ENCODE results near the gene PLD3. TPM values are rescaled to one million over a fixed set of nuclear protein-coding genes. Genes with fewer than 3 reads are reported as not detected.

PLD3 gene
- total RNA-seq, 3 donors from 2014 or later (not counting 1 experiment from before 2014, with no cell fraction given) = 107 to 140 (median 109) TPM

DNA sequence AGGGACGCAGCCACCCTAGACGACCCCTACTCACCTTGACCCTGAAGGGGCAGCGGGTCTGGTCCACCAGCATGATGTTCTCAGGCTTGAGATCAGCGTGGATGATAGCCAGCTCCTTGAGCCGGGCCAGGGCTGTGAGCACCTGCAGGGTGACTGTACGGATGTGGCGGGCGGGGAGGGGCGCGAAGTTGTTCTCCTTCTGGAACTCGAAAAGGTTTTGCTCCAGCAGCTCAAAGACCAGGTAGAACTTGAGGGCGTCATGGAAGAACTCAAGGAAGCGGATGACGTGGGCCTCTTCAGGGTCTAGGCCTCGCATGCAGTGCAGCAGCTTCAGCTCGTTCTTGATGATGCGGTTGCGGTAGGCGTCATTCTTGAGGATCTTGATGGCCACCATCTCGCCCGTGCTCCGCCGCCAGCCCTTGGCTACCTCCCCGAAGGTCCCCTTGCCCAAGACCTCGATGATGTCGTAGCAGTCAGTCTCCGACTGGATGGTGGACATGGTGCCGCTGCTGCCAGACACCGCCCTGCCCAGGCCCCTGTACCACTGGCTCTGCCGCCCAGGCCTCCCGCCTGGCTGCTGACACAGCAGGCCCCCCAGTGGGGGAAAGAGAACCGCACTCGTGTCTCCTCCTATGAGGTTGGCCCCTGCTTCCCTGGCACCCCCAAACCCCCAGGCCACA, 41.0 kb downstream of the PLD3 start:
- Histone ChIP-seq H3K4me3 (ENCODE audit: low read length) (no peak overlapping the region), H3K36me3 (ENCODE audit: control insufficient read depth, insufficient read depth, low read length) (no peaks in the 10 kb centered on the region), H3K4me1 (ENCODE audit: control insufficient read depth, insufficient read depth, low read length) (no peaks in the 10 kb centered on the region), H3K27ac (ENCODE audit: low read length) (no peak overlapping the region), H3K9me3 (ENCODE audit: control insufficient read depth, insufficient read depth, low read length) (no peaks in the 10 kb centered on the region), H3K27me3 (ENCODE audit: control insufficient read depth, insufficient read depth, low read length) (no peaks in the 10 kb centered on the region)
- Mint-ChIP-seq H3K27me3 (ENCODE audit: low read depth in 2 of 2) (peaks cover 0 to 6% of the 10 kb centered on the region in 2 donors), H3K36me3 (no peaks in the 10 kb centered on the region), H3K9me3 (no peaks in the 10 kb centered on the region), H3K27ac (no peak overlapping the region), H3K4me1 (no peaks in the 10 kb centered on the region), H3K4me3 (no peak overlapping the region)
- WGBS (ENCODE audit: insufficient coverage) = 95% methylated on average over 33 of the region's 33 CpGs
- ATAC-seq (no peak), DNase-seq (no peak)
- TF ChIP-seq, protein P1, sequence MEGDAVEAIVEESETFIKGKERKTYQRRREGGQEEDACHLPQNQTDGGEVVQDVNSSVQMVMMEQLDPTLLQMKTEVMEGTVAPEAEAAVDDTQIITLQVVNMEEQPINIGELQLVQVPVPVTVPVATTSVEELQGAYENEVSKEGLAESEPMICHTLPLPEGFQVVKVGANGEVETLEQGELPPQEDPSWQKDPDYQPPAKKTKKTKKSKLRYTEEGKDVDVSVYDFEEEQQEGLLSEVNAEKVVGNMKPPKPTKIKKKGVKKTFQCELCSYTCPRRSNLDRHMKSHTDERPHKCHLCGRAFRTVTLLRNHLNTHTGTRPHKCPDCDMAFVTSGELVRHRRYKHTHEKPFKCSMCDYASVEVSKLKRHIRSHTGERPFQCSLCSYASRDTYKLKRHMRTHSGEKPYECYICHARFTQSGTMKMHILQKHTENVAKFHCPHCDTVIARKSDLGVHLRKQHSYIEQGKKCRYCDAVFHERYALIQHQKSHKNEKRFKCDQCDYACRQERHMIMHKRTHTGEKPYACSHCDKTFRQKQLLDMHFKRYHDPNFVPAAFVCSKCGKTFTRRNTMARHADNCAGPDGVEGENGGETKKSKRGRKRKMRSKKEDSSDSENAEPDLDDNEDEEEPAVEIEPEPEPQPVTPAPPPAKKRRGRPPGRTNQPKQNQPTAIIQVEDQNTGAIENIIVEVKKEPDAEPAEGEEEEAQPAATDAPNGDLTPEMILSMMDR (IDR thresholded peaks at IDR 0.05) = no peak
- intact Hi-C loops (cut with micrococcal nuclease) = no loop called here

DNA sequence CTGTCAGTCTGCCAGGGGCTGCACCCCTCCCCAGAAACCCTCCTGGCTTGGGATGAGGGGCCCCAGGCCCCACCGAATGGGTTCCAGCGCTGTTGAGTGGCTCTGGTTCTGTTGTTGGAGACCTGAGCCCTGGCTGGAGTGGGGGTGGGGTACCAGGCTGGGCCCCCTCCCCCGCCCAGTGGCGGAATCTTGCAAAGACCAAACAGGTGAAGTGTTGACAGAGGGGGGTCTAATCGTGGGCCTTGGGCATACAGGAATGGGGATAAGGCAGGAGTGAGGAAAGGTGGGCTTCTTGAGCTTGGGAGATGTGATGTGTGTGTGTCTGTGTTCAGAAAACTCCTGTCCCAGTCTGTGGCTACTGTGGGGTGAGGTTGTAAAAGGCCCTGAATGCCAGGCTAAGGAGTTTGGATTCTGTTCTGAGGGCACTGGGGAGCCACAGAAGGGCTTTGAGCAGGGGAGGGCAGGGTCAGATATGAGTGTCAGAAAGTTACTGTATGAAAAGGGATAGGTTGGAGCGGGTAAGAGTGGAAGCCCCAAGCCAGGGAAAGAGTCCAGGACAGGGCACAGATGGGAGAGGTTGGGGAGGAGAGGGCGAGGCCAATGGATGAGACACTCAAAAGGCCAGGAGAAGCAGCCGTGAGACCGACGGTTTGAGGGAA, 41.7 kb downstream of the PLD3 start, which contains the start of gene HIPK4:
Gene HIPK4, minus strand, starts transcription at position 98 of the 659 bp plus-strand sequence. CDS start 279 bp downstream, outside the sequence.
- intact Hi-C loops (cut with micrococcal nuclease) = no loop called here
- Mint-ChIP-seq H3K27ac (no peak within 1 kb of the TSS), H3K4me1 (no peaks in the 10 kb centered on the region), H3K27me3 (ENCODE audit: low read depth in 2 of 2) (peaks cover 0 to 6% of the 10 kb centered on the region in 2 donors), H3K36me3 (no peaks in the 10 kb centered on the region), H3K4me3 (no peak within 1 kb of the TSS), H3K9me3 (no peaks in the 10 kb centered on the region)
- H3K36me3 ChIP-seq (ENCODE audit: control insufficient read depth, insufficient read depth, low read length) = no peaks in the 10 kb centered on the region
- TF ChIP-seq, protein P1 (IDR thresholded peaks at IDR 0.05) = no peak
- no peak for DNase-seq
- 88% methylated on average over 10 of the region's 10 CpGs for WGBS (ENCODE audit: insufficient coverage)
- H3K27ac ChIP-seq (ENCODE audit: low read length) = no peak within 1 kb of the TSS
- no peaks in the 10 kb centered on the region for H3K4me1 ChIP-seq (ENCODE audit: control insufficient read depth, insufficient read depth, low read length)
- H3K4me3 ChIP-seq (ENCODE audit: low read length) = no peak within 1 kb of the TSS
- H3K27me3 ChIP-seq (ENCODE audit: control insufficient read depth, insufficient read depth, low read length) = no peaks in the 10 kb centered on the region
- no peaks in the 10 kb centered on the region for H3K9me3 ChIP-seq (ENCODE audit: control insufficient read depth, insufficient read depth, low read length)
- no peak for ATAC-seq

DNA sequence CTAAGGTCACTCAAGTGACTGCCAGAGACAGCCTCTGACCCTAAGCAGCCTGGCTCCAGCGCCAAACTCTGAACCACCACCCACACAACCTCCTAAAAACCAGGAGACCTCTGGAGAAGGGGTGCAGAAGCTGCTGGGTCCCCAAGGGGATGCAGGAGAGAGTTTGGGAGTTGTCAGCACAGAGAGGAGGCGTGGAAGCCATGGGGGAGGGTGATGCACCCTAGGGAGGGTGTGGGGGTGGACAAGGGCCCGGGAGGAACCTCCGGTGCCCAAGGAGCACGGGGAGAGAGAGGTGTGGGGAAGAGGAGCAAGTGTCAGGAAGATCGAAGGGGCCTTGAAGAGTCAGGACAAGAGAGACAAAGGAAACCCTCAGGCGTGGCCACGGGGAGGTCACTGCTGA, 43.6 kb downstream of the PLD3 start:
- DNase-seq (no peak), ATAC-seq (no peak)
- Mint-ChIP-seq H3K36me3 (no peaks in the 10 kb centered on the region), H3K4me1 (no peaks in the 10 kb centered on the region), H3K27me3 (ENCODE audit: low read depth in 2 of 2) (peaks cover 0 to 3% of the 10 kb centered on the region in 2 donors), H3K9me3 (no peaks in the 10 kb centered on the region), H3K4me3 (no peak overlapping the region), H3K27ac (peak overlapping the region in 1 of 2 donors; percentile 76)
- Histone ChIP-seq H3K9me3 (ENCODE audit: control insufficient read depth, insufficient read depth, low read length) (no peaks in the 10 kb centered on the region), H3K4me3 (ENCODE audit: low read length) (no peak overlapping the region), H3K36me3 (ENCODE audit: control insufficient read depth, insufficient read depth, low read length) (no peaks in the 10 kb centered on the region), H3K27ac (ENCODE audit: low read length) (no peak overlapping the region), H3K27me3 (ENCODE audit: control insufficient read depth, insufficient read depth, low read length) (no peaks in the 10 kb centered on the region), H3K4me1 (ENCODE audit: control insufficient read depth, insufficient read depth, low read length) (no peaks in the 10 kb centered on the region)
- intact Hi-C loops (cut with micrococcal nuclease) = no loop called here
- TF ChIP-seq, protein P1 (IDR thresholded peaks at IDR 0.05) = no peak
- WGBS (ENCODE audit: insufficient coverage) = 78% methylated on average over 8 of the region's 8 CpGs

All from natural killer cell (primary cell).